ENCODE results near the gene ARL15. TPM values are rescaled to one million over a fixed set of nuclear protein-coding genes. Genes with fewer than 3 reads are reported as not detected.
A peak's percentile ranks its signal among the peaks of the same experiment; 100 is the strongest.

The ARL15 gene
- total RNA-seq, 1 donor from 2014 or later, result 14.0 TPM

GRCh38 chr5:54311176-54311677 lies 854 bp upstream of the ARL15 start:
- Mint-ChIP-seq H3K27ac (ENCODE audit: unreplicated experiment) (peak overlapping the region; percentile 76), H3K27me3 (ENCODE audit: low read depth) (no peaks in the 10 kb centered on the region), H3K36me3 (ENCODE audit: low read depth) (no peaks in the 10 kb centered on the region), H3K4me3 (ENCODE audit: unreplicated experiment) (peak overlapping the region; percentile 95), H3K9me3 (ENCODE audit: low read depth) (no peaks in the 10 kb centered on the region), H3K4me1 (ENCODE audit: low read depth) (peaks cover 19% of the 10 kb centered on the region)
- TF ChIP-seq, protein P1, sequence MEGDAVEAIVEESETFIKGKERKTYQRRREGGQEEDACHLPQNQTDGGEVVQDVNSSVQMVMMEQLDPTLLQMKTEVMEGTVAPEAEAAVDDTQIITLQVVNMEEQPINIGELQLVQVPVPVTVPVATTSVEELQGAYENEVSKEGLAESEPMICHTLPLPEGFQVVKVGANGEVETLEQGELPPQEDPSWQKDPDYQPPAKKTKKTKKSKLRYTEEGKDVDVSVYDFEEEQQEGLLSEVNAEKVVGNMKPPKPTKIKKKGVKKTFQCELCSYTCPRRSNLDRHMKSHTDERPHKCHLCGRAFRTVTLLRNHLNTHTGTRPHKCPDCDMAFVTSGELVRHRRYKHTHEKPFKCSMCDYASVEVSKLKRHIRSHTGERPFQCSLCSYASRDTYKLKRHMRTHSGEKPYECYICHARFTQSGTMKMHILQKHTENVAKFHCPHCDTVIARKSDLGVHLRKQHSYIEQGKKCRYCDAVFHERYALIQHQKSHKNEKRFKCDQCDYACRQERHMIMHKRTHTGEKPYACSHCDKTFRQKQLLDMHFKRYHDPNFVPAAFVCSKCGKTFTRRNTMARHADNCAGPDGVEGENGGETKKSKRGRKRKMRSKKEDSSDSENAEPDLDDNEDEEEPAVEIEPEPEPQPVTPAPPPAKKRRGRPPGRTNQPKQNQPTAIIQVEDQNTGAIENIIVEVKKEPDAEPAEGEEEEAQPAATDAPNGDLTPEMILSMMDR (IDR thresholded peaks at IDR 0.05), result no peak
- no peak for DNase-seq (ENCODE audit: low spot score)

DNA sequence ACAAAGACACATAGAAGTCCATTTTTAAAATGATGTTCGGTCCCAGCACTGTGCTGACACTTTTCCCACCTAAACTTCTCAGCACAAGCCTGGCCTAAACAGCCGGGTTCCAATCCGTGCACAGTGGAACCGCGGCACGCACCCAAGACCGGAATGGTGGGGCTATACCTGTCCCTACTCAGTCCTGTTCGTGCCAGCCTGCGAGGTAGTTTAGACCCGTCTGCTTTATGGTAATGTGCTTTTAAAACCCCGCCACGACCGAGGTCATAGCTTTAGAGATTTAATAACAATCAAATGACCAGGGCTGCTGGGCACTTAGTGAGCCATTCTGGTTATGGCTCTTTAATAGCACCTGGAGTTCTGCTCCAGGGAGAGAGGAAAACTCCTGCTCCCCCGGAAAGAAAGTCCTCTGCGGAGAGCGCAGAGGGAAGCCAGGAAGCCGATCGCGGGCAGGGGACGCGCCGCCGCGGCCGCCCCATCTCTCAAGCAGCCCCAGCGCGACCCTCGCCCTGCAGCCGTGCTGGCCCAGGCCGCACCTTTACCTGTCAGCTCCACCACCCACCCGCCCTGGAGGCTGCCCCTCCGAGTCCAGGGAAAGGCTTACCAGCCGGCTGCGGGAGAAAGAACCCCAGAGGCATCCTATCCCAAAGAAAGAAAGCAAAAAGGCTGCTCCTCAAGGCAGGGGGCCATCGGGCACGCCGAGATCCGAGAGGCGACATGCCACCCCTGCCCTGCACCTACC lies 511 bp downstream of the ARL15 start:
- Mint-ChIP-seq H3K9me3 (ENCODE audit: low read depth) (no peaks in the 10 kb centered on the region), H3K27ac (ENCODE audit: unreplicated experiment) (peak overlapping the region; percentile 76), H3K36me3 (ENCODE audit: low read depth) (no peaks in the 10 kb centered on the region), H3K27me3 (ENCODE audit: low read depth) (no peaks in the 10 kb centered on the region), H3K4me1 (ENCODE audit: low read depth) (peaks cover 19% of the 10 kb centered on the region), H3K4me3 (ENCODE audit: unreplicated experiment) (peak overlapping the region; percentile 95)
- TF ChIP-seq, protein P1 (IDR thresholded peaks at IDR 0.05), result no peak
- DNase-seq (ENCODE audit: low spot score), result no peak

DNA sequence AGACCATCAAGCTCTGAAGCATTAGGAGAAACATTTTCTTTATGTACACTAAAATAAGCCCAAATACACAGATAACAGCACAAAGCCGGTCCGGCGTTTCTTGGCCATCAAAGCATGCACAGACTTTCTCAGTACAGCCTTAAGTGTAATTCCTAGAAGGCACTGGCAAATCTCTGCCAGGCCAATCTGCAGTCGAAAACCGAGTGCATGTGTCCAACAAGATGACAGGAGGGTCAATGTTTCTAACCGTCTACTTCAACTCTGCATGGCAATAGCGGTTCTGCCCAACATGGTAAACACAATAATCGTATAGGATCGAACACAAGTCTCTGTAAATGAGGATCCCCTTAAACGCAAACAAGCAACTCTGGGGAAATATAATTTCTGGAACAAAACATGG lies 1.1 kb downstream of the ARL15 start:
- peak overlapping the region; percentile 53 for H3K27ac Mint-ChIP-seq (ENCODE audit: unreplicated experiment)
- no peak for DNase-seq (ENCODE audit: low spot score)

DNA sequence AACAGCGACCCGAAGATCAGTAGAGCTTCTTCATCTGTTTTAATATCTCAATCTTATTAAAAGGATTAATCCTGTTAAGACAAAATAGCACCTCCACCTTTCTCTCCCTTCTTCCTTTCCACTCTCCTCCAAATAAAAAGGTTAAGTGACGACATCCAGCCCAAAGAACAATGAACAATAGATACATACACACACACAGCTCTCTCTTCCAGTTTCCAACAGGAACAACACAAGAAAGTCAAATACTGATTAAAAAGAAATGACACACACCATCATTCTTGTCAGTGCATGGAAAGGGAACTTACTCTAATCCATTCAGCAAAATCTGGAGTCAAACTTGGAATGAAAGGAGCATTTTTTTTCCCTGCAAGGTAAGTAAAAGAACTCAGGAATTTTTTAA lies 2.8 kb downstream of the ARL15 start:
- H3K9me3 Mint-ChIP-seq (ENCODE audit: low read depth), result no peaks in the 10 kb centered on the region
- no peak overlapping the region for H3K4me3 Mint-ChIP-seq (ENCODE audit: unreplicated experiment)
- H3K4me1 Mint-ChIP-seq (ENCODE audit: low read depth), result peaks cover 15% of the 10 kb centered on the region
- TF ChIP-seq, protein P1 (IDR thresholded peaks at IDR 0.05), result no peak
- no peaks in the 10 kb centered on the region for H3K36me3 Mint-ChIP-seq (ENCODE audit: low read depth)
- H3K27ac Mint-ChIP-seq (ENCODE audit: unreplicated experiment), result no peak overlapping the region
- H3K27me3 Mint-ChIP-seq (ENCODE audit: low read depth), result no peaks in the 10 kb centered on the region
- no peak for DNase-seq (ENCODE audit: low spot score)

More for the DNA sequence above, 1.1 kb downstream of the ARL15 start:
- peaks cover 19% of the 10 kb centered on the region for H3K4me1 Mint-ChIP-seq (ENCODE audit: low read depth)
- H3K4me3 Mint-ChIP-seq (ENCODE audit: unreplicated experiment), result peak overlapping the region; percentile 95
- H3K36me3 Mint-ChIP-seq (ENCODE audit: low read depth), result no peaks in the 10 kb centered on the region
- no peaks in the 10 kb centered on the region for H3K27me3 Mint-ChIP-seq (ENCODE audit: low read depth)
- H3K9me3 Mint-ChIP-seq (ENCODE audit: low read depth), result no peaks in the 10 kb centered on the region
- TF ChIP-seq, protein P1 (IDR thresholded peaks at IDR 0.05), result no peak

DNA sequence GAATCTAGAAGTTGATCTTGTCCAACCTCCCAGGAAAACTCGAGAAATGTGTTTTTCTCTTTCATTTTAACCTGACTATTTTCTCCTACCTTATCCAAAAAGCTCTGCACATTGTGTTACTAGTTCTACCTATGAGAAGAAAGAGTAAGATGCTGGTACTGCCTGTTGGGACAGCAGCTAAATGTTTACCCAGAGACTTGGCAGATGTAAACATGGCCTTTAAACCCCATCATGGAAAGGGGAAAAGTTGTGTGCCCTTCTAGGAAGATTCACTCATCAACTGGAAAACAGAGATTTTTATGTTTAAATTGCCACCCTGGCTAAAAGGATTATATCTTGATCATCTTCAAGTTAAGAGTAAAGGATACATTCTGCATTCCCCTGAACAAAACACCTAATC lies 3.5 kb downstream of the ARL15 start:
- no peaks in the 10 kb centered on the region for H3K27me3 Mint-ChIP-seq (ENCODE audit: low read depth)
- no peak overlapping the region for H3K4me3 Mint-ChIP-seq (ENCODE audit: unreplicated experiment)
- DNase-seq (ENCODE audit: low spot score), result no peak
- peaks cover 21% of the 10 kb centered on the region for H3K4me1 Mint-ChIP-seq (ENCODE audit: low read depth)
- no peak overlapping the region for H3K27ac Mint-ChIP-seq (ENCODE audit: unreplicated experiment)
- TF ChIP-seq, protein P1 (IDR thresholded peaks at IDR 0.05), result no peak
- no peaks in the 10 kb centered on the region for H3K36me3 Mint-ChIP-seq (ENCODE audit: low read depth)
- H3K9me3 Mint-ChIP-seq (ENCODE audit: low read depth), result no peaks in the 10 kb centered on the region

Data from chondrocyte (in vitro differentiated cells).